HG03095 (cell line): Measurements from ENCODE around the gene ESRRA.
A peak's percentile ranks its signal among the peaks of the same experiment; 100 is the strongest.

ENCODE experiments used
- ATAC-seq: cut with Tn5 transposase; IDR thresholded peaks from one replicate; pipeline ENCODE4 v1.9.1; 2021; ENCODE audit warnings: moderate library complexity; ENCODE audit not compliant: unreplicated experiment

The ESRRA gene

DNA sequence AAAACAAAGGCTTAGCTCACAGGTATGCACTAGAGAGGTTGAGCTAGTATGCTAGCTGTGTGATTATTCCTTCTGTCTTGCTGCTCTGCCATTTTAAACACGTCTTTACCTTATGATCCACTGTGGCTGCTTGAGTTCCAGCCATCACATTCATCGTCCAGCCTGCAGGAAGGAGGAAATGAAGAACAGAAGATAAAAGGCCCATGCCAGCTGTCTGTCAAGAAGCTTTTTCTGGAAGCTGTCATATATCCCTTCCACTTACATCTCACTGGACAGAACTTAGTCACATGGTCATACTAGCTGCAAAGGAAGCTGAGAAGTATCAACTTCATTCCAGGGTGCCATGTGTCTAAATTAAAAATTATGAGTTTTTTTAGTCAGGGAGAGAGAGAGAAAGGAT is 22.1 kb downstream of the ESRRA start:
- no peak for ATAC-seq

DNA sequence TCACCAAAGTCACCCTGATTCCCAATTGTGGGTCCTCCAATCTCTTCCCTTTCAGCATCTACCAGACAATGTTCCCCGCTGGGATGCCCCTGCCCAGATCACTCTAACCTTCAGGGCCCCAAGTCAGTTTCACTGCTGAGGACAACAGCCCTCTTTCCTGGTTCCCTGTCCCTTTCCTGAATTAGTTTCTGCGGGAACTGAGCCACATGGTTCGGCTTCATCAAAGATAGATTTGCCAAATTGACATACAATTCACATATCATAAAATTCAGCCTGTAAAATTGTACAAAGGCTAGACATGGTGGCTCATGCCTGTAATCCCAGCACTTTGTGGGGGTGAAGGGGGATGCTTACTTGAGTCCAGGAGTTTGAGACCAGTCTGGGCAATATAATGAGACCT is 22.7 kb downstream of the ESRRA start:
- no peak for ATAC-seq

DNA sequence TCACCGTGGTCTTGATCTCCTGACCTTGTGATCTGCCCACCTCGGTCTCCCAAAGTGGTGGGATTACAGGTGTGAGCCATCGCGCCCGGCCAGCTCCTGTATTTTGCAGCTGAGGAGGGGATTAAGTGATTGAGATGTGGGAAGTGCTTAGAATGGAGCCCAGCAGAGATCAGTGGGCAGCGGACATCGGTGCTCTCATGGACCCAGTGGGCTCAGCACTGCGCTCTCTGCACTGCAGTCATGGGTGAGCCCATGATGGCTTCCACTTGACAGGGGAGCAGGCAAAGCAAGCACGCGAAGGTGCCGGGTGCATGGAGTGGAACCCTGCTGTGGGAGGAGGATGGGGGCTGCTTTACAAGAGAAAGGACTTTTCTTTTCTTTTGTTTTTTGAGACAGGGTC is 25.6 kb downstream of the ESRRA start:
- ATAC-seq = no peak

DNA sequence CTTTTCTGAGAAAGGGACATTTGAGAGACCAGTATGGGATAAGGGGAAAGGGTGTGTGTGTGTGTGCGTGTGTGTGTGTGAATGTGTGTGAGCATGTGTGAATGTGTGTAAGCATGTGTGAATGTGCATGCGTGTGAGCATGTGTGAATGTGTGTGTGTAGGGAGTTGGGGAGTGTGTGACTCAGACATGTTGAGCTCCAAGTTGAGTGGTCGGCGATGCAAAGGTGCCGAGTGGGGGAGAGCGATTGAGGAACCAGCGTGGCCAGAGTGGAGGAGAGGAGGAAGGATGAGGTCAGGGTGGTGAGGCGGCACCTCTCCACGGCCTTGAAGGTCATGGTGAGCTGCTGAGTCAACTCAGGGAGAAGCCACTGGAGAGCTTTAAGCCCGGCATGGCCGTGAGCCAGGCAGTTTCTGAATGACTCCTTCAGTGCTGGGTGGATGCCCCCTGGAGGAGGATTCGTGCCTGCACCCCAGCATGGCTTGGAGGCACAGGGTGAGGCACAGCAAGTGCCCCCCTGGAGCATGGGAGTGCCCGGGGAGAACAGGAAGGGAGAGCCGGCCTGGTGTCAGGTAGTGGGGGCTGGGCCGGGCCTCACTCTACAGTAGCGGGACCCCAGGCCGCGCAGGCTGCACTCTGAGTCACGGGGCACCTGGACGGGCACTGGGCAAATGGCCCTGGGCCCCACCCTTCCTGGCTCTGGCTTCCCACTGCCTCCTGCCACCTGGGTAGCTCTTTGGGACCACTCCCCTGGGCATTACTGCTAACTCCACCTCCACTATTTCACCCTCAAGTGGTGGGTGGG is 26.4 kb downstream of the ESRRA start:
- peak; percentile 42 for ATAC-seq

DNA sequence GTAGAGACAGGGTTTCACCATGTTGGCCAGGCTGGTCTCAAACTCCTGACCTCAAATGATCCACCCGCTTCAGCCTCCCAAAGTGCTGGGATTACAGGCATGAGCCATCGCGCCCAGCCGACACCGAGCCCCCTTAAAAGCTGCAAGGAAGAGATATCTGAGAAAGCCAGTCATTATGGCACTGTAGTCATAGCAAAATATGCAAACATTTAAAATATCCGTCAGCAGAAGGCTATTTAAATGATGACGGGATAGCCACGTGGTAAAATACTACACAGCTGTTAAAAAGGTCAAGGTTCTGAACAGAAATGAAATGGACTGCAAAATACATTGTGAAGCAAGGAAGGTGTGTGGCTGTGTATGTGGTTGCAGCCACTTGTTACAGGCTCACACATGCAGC is 28.2 kb downstream of the ESRRA start:
- ATAC-seq = no peak

DNA sequence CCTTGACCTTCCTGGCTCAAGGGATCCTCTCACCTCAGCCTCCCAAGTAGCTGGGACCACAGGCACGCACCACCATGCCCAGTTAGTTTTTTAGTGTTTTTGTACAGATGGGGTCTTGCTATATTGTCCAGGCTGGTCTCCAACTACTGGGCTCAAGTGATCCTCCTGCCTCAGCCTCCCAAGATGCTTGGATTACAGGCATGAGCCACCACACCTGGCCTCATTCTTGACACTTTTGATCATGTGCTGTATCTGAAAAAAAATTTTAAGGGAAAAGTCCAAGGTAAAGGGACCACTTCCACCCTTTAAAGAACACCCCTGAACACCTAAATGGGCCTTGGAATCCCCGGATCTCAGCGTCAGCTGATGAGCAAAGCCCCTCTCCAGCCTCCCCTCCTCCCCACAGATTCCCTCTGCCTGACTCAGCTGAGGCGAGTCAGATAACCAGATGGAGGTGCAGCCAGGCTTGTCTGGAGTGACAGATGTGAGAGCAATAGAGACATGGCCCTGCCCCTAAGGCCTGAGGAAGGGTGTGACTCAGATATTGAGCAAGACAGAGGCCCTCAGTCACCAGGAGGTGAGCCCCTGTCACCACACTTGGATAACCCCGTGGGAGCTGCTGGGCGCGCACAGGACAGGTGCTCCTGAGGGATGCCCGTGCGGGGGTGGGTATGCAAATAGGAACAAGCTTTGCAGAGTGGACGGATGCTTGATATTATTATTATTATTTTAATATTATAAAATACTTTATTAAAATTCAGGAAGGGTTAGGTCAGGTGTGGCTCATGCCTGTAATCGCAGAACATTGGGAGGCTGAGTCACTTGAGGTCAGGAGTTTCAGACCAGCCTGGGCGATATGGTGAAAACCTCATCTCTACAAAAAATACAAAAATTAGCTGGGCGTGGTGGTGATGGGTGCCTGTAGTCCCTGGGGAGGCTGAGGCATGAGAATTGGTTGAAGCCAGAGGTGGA is 29.7 kb downstream of the ESRRA start:
- peak; percentile 67 for ATAC-seq

DNA sequence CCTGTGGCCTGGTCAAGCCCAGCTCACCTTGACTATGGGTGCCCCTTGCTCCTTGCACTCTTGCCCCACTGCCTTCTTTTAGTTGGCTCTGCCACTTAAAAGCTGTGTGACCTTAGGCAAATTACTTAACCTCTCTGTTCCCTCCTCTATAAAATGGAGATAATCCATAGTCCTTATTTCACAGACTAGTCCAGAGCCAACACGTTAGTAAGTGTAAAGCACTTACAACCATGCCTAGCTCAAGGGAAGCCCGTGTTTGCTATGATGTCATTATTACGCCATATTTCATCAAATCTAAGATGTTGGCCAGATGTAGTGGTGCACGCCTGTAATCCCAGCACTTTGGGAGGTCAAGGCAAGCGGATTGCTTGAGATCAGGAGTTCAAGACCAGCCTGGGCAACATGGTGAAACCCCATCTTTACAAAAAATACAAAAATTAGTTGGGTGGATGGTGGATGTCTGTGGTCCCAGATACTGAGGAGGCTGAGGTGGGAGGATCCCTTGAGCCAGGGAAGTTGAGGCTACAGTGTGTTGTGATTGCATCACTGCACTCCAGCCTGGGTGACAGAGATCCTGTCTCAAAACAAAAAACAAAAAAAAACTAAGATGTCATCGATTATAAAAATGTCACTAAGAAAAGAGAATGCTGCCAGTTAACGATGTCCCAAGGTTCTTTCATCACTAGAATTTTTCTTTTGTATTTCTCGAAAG is 32.4 kb downstream of the ESRRA start:
- no peak for ATAC-seq

DNA sequence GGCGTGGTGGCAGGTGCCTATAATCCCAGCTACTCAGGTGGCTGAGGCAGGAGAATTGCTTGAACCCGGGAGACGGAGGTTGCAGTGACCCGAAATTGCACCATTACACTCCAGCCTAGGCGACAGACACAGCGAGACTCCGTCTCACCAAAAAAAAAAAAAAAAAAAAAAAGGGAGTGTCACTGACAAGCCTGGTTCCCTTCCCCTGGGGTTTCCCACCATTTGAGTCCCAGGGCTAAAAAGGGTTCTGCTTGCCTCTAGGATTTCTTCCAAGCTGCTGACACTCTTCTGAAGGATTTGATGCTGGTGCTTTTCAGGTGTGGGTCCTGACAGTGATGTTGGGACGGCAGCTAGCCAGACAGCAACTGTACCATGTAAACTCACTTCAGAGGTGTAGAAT is 33.4 kb downstream of the ESRRA start:
- no peak for ATAC-seq

DNA sequence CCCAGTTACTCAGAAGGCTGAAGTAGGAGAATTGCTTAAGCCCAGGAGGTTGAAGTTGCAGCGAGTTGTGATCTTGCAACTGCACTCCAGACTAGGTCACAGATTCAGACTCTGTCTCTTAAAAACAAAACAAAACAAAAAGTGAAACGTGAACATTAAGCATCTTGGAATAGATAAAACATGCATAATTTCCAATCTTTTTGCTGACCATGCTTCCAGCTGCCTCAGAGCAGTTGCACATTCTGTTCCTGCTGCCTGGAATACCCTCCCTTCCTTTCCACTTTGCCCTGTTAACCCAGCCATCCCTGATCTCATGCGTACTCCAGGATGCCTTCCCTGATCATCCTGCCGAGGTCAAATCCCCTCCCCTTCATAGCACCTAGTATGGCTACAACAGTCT is 34.0 kb downstream of the ESRRA start:
- no peak for ATAC-seq

DNA sequence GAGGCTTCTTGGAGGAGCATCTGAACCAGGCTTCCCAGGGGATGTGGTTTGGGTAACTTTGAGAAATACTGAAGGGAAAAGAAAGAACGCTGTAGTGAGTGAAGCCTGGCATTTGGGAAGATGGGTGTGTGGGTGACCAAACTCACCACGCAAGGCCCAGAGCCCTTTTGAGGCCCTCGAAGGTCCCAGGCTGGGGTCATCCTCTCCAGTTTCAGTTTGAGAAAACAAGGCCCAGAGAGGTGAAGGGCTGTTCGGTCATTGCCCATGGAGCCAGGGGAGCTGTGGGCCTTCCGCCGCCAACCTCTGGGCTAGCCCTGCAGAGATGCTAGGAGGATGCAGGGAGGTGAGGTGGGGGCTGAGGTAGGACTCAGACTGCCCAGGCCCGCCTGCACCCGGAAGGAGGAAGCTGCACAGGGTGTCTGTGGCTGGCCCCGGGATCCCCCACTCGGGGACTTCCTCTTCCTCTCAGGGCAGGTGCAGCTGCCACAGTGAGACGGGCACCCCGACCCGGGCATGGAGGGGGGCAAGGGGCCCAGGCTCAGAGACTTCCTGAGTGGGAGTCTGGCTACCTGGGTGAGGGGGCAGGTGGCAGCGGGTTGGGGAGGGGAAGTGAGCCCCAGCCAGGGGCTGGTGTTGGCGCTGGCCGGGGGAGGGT is 34.6 kb downstream of the ESRRA start, which contains the start of gene CCDC88B:
CCDC88B (plus strand) TSS at position 451 of the 655 bp plus-strand sequence; CDS start at position 514, 63 bp downstream.
- ATAC-seq = peak; percentile 43

DNA sequence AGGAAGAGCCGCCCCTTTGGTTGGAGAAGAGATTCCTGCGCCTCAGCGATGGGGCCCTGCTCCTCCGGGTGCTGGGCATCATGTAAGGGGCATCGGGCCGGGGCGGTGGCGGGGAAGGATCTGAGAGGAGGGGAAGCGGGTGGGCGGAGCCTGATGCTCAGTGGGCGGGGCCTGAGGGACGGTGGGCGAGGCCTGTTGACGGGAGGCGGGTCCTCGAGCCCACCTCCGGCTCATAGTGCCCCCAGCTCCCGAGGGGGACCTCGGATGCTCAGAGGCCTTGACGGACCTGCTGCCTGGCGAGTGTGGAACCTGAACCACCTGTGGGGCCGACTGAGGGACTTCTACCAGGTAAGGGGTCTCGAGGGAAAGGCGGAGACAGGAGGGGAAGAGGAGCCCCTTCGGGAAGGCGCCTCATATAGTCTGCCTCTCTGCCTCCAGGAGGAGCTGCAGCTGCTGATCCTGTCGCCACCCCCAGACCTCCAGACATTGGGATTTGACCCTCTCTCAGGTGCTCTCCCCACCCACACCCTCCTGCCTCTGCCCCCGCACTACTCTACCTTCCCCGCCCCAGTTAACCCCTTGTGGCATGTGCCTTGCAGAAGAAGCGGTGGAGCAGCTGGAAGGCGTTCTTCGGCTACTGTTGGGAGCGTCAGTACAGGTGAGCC is 35.5 kb downstream of the ESRRA start:
- ATAC-seq = no peak

DNA sequence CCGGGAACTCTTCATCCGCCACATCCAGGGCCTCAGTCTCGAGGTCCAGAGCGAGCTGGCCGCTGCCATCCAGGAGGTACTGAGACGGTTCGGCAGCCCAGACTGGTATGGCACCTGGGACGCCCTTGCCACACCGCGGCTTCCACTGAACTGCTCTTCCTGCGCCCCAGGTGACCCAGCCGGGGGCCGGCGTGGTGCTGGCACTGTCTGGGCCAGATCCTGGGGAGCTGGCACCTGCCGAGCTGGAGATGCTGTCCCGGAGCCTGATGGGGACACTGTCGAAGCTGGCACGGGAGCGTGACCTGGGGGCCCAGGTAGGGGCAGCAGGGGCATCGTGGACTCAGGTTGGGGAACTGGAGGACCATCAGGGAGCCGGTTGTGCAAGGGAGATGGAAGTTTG is 36.1 kb downstream of the ESRRA start:
- no peak for ATAC-seq

DNA sequence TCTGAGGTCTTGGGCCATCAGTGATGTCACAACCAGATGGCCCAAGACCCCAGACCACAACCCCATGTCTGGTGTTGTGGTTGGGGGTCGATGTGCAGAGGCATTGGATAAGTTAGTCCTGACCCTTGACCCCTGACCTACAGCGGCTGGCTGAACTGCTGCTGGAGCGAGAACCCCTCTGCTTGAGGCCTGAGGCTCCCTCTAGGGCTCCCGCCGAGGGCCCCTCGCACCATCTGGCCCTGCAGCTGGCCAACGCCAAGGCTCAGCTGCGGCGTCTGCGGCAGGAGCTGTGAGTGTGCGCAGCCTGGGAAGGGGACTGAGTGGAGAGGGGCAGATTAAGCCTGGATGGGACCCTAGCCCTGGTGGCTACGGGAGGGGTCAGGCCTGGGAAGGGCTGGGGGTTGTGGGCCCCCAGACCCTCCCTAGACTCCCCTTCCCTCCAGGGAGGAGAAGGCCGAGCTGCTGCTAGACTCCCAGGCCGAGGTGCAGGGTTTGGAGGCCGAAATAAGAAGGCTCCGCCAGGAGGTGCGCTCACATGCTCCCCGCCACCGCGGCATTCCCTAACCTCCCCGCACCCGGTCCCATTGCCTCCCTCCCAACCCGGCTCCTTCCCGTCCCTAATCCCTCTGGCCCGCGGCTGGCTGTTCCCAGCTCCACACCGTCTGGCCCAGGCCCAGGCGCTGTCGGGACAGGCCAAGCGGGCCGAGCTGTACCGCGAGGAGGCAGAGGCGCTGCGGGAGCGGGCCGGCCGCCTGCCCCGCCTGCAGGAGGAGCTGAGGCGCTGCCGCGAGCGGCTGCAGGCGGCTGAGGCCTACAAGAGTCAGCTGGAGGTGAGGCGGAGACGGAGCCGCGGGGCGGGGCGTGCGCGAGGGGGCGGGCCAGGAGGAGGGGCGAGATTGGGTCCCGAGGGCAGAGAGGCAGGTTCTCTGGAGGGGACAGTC is 36.8 kb downstream of the ESRRA start:
- no peak for ATAC-seq

DNA sequence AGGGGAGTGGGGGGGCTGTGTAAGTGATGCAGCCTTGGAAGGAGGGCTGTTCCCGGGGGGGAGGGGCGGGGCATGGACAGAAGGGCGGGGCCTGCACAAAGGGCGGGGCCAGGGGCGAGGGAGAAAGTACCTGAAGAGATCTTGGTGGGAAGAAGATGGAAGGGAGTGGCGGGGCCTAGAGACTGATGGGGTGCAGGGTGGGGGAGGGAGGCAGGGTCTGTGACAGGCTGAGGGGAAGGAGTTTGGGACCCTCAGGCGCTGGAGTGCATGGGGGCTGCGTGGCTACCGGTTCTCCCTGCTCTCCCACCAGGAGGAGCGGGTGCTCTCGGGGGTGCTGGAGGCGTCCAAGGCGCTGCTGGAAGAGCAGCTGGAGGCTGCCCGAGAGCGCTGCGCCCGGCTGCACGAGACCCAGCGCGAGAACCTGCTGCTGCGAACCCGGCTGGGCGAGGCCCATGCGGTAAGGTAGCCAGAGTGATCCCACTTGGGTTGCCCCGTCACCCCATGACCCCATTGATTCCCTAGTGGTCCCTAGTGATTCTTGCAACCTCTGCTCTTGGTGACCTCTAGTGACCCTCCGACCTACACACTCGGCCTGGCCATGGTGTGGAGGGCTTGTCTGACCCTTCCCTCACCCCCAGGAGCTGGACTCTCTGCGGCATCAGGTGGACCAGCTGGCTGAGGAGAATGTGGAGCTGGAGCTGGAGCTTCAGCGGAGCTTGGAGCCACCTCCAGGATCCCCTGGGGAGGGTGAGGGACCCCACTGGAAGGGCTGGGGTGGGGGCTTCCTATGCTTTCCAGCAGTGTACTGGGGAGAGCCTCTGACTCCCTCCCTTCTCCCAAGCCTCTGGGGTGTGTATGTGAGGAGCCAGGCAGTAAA is 37.8 kb downstream of the ESRRA start:
- ATAC-seq = no peak

DNA sequence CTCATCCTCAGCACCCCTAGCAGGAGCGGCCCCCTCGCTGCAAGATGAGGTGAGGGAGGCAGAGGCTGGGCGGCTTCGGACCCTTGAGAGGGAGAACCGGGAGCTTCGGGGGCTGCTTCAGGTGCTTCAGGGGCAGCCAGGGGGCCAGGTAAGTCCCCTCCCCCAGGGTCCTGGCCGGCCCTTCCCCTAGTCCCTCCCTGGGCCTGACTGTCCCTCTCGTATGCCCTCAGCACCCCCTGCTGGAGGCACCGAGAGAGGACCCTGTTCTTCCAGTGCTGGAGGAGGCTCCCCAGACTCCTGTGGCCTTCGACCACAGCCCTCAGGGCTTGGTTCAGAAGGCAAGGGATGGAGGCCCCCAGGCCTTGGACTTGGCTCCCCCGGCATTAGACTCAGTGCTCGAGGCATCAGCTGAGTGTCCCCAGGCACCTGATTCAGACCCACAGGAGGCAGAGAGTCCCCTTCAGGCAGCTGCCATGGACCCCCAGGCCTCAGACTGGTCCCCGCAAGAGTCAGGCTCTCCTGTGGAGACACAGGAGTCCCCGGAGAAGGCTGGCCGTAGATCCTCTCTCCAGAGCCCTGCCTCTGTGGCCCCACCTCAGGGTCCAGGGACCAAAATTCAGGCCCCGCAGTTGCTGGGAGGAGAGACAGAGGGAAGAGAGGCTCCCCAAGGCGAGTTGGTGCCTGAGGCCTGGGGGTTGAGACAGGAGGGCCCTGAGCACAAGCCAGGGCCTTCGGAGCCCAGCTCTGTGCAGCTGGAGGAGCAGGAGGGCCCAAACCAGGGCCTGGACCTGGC is 38.6 kb downstream of the ESRRA start:
- ATAC-seq = no peak

DNA sequence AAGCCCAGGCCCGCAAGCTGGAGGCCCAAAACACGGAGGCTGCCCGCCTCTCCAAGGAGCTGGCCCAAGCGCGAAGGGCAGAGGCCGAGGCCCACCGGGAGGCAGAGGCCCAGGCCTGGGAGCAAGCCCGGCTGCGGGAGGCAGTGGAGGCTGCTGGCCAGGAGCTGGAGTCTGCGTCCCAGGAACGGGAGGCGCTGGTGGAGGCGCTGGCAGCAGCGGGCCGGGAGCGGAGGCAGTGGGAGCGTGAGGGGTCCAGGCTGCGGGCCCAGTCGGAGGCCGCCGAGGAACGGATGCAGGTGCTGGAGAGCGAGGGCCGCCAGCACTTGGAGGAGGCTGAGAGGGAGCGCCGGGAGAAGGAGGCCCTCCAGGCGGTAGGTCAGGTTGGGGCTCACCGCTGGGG is 39.5 kb downstream of the ESRRA start:
- ATAC-seq = no peak

DNA sequence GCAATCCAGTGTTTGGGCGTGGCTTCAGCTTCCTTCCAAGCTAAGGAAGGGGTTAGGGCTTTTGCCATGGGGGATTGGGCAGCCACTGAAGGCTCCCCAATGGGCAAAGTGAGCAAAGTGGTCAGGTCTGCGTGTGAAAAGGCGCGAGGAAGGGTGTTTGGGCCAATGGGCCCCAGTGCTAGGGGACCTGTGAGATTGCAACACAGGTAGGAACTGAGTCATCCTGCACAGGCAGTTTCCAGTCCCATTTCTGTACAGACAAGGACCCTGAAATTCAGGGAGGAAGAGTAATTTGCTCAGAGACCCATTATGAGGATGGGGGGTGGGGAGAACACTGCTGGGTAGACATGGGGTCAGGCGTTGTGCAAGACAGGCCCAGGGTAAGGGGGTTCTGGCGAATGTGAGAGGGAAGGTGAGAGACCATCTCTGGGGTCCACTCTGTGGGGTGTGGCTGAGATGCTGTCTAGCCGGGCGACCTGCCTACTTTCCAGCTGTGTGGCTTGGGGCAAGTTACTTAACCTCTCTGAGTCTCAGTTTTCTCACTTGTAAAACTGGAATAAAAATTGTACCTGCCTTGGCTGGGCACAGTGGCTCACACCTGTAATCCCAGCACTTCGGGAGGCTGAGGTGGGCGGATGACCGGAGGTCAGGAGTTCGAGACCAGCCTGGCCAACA is 42.0 kb downstream of the ESRRA start:
- no peak for ATAC-seq
